ENCODE results near the gene BCAP31. TPM values are rescaled to one million over a fixed set of nuclear protein-coding genes. Genes with fewer than 3 reads are reported as not detected.
A peak's percentile ranks its signal among the peaks of the same experiment; 100 is the strongest.

BCAP31 gene
- total RNA-seq, 3 donors from 2014 or later: 158 to 209 (median 181) TPM

DNA sequence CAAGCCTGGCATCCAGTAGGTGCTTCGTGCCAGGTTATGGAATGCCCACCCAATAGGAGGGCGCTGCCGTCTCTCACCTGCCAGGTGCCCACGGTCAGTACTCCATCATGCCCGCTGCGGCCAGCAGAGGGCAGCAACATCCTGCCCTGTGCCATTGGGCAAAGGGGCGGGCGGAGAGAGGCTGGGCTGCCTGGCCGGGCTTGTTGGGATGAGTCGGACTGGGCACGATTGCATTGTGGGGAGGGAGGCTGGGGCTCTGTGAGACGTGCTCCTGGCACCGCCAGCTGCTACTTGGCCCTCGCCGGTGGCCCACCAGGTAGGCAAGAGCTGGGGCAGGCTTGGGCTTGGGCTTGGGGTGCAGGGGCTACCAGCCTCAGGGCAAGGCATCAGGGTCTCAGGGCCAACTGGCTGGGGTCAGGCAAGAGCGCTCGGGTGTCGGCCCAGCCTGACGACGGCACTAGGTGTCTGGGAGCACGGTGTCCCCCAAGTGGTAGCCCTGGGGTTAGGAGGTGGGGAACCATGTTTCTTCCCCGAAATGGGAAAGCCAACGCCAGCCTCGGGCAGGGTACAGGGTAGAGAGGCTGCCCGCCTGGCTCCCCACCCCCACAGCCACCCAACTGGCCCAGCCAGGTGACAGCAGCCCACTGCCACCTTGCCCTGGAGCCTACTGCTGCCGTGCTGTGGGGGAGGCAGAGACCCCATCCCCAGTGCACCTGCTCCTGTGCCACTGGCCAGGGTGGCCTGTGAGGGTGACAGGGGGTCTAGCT, 40.0 kb upstream of the BCAP31 start, which contains the start of gene PLXNB3:
Gene PLXNB3 (plus strand): TSS at position 261 of the 767 bp plus-strand sequence. CDS start 1,287 bp downstream, outside the sequence.
- DNase-seq (peak; percentile 82 to 86 (median 85)), ATAC-seq (peak; percentile 93)
- no peaks in the 10 kb centered on the region for H3K36me3 ChIP-seq (ENCODE audit: low read depth)
- H3K9me3 ChIP-seq: no peaks in the 10 kb centered on the region
- TF ChIP-seq, protein P1, sequence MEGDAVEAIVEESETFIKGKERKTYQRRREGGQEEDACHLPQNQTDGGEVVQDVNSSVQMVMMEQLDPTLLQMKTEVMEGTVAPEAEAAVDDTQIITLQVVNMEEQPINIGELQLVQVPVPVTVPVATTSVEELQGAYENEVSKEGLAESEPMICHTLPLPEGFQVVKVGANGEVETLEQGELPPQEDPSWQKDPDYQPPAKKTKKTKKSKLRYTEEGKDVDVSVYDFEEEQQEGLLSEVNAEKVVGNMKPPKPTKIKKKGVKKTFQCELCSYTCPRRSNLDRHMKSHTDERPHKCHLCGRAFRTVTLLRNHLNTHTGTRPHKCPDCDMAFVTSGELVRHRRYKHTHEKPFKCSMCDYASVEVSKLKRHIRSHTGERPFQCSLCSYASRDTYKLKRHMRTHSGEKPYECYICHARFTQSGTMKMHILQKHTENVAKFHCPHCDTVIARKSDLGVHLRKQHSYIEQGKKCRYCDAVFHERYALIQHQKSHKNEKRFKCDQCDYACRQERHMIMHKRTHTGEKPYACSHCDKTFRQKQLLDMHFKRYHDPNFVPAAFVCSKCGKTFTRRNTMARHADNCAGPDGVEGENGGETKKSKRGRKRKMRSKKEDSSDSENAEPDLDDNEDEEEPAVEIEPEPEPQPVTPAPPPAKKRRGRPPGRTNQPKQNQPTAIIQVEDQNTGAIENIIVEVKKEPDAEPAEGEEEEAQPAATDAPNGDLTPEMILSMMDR (IDR thresholded peaks at IDR 0.05): peak; percentile 52
- H3K4me3 ChIP-seq: no peak within 1 kb of the TSS
- H3K4me1 ChIP-seq (ENCODE audit: low read depth): no peaks in the 10 kb centered on the region
- intact Hi-C loops (cut with DNase I, micrococcal nuclease): loop anchor here in 1 of 2 donors (10.0 kb wide), 1 partner anchor 191 kb away; no protein-coding TSS in a partner anchor

DNA sequence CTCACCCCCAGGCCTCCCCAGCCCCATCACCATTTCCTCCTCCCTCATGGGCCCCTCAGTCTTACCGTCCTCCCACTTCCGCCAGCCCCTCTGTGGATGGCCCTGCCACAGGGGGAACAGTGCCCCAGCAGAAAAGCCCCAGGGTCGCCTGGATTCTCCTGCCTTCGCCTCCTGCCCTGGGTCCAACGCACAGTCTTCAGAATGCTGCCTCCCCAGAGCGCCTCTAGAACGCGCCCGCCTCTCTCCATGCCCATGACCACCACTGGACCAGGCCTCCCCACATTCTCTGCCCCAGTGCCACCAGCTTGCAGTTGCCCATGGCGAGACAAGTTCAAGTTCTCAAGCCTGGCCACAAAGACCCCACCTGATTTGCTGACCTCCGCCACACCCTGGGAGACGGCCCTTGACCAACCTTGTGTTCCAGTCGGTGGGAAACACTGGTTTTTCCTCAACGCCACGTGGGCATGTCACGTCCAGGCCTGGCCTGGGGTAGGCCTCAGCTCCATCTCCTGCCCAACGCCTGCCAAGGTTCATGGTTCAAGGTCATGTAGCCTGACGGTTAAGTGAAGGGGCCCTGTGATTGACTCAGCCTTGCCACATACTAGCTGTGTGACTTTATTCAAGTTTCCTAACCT, 39.2 kb upstream of the BCAP31 start:
- Histone ChIP-seq H3K4me3 (no peak overlapping the region), H3K9me3 (no peaks in the 10 kb centered on the region), H3K36me3 (ENCODE audit: low read depth) (no peaks in the 10 kb centered on the region), H3K4me1 (ENCODE audit: low read depth) (no peaks in the 10 kb centered on the region)
- TF ChIP-seq, protein P1 (IDR thresholded peaks at IDR 0.05): no peak
- DNase-seq: peak in 1 of 3 donors; percentile 46
- no peak for ATAC-seq
- intact Hi-C loops (cut with DNase I, micrococcal nuclease): loop anchor here in 1 of 2 donors (10.0 kb wide), 1 partner anchor 191 kb away; no protein-coding TSS in a partner anchor

DNA sequence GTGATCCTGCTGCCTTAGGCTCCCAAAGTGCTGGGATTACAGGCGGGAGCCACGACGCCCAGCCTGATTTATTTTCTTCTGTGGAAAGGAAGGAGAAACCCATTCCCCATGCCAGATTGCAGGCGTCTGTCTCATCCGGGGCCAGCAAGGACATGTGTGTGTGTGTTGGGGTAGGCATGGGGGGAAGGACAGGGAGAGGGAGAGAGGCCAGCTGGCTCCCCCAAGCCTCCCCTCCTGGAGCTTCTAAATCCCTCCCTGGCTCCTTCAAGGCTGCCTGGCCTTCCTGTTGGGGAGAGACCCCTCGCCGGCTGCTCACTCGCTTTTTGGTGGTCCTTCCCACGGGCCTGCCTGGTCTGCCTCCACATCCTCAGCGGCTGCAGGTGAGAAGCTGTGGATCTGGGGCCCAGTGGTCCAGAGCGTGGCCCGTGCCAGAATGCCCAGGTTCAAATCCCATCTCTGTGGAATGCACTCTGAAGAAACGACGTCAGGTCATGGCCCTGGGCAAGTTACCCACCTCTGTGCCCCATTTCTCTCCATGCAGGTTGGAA, 38.5 kb upstream of the BCAP31 start:
- no peak for ATAC-seq
- intact Hi-C loops (cut with DNase I, micrococcal nuclease): loop anchor here in 1 of 2 donors (10.0 kb wide), 1 partner anchor 192 kb away; no protein-coding TSS in a partner anchor
- DNase-seq: no peak
- Histone ChIP-seq H3K9me3 (no peaks in the 10 kb centered on the region), H3K4me1 (ENCODE audit: low read depth) (no peaks in the 10 kb centered on the region), H3K36me3 (ENCODE audit: low read depth) (no peaks in the 10 kb centered on the region), H3K4me3 (no peak overlapping the region)
- TF ChIP-seq, protein P1 (IDR thresholded peaks at IDR 0.05): no peak

DNA sequence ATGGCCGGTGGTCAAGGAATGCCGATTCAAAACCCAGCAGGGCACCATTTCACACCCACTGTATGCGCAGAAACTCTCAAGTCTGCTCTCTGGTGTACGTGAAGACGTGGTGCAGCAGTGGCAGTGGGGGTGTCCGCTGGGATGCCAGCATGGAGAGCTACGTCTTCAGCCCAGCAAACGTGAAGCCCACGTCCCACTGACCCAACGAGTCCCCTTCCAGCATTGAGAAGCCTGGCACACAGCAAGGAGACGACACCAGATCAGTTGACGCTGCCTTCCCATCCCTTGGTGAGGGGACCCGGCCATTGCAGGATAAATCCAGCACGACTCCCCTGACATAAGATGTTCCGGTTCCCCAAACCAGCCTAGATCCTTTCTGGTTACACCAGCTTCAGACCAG, 37.7 kb upstream of the BCAP31 start:
- no peaks in the 10 kb centered on the region for H3K36me3 ChIP-seq (ENCODE audit: low read depth)
- DNase-seq (no peak), ATAC-seq (no peak)
- H3K9me3 ChIP-seq: no peaks in the 10 kb centered on the region
- H3K4me3 ChIP-seq: no peak overlapping the region
- intact Hi-C loops (cut with DNase I, micrococcal nuclease): loop anchor here in 1 of 2 donors (10.0 kb wide), 1 partner anchor 193 kb away; no protein-coding TSS in a partner anchor
- TF ChIP-seq, protein P1 (IDR thresholded peaks at IDR 0.05): no peak
- no peaks in the 10 kb centered on the region for H3K4me1 ChIP-seq (ENCODE audit: low read depth)

DNA sequence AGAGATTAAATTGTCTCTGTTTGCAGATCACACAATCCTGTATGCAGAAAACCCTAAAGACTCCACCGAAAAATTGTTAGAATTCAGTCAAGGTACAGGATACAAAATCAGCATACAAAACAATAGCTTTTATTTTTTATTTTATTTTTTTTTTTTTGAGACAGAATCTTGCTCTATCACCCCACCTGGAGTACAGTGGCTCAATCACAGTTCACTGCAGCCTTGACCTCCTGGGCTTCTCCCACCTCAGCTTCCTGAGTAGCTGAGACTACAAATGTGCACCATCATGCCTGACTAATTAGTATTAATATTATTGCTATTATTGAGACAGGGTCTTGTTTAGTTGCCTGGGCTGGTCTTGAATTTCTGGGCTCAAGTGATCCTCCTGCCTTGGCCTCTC, 30.9 kb upstream of the BCAP31 start:
- Histone ChIP-seq H3K4me3 (no peak overlapping the region), H3K4me1 (ENCODE audit: low read depth) (no peaks in the 10 kb centered on the region), H3K36me3 (ENCODE audit: low read depth) (no peaks in the 10 kb centered on the region), H3K9me3 (no peaks in the 10 kb centered on the region)
- no peak for DNase-seq
- intact Hi-C loops (cut with DNase I, micrococcal nuclease): no loop called here
- TF ChIP-seq, protein P1 (IDR thresholded peaks at IDR 0.05): no peak
- no peak for ATAC-seq
